AG04450 (cell line): Measurements from ENCODE around the gene IL1R2. TPM values are rescaled to one million over a fixed set of nuclear protein-coding genes. Genes with fewer than 3 reads are reported as not detected.
"Not testable (repeated sequence)": the region's sequence is repeated elsewhere in the genome, so short reads cannot be mapped to it uniquely, and the experiment has no call there.

Experiments
- CTCF ChIA-PET: fragments of 300-600, 350-600 bp; formaldehyde crosslinking; extraction: SDS; loops from one replicate; lab custom pipeline; 2022; ENCODE audit warnings: antibody characterized with exemption, inconsistent platforms; lab: Charles Lee
- POLR2A ChIA-PET: fragments of 350-600 bp; formaldehyde crosslinking; extraction: SDS; loops from one replicate; lab custom pipeline; 2021; ENCODE audit warnings: antibody characterized with exemption, inconsistent platforms; lab: Yijun Ruan, JAX
- DNase-seq: peaks from one replicate; pipeline ENCODE4 v3.0.0-alpha.2; 2011; ENCODE audit warnings: low read depth, low spot score
- H3K27ac ChIP-seq: one replicate; pipeline ENCODE4 v1.5.1; 2012; ENCODE audit warnings: low read depth, low read length, control low read depth
- H3K27me3 ChIP-seq: one replicate; pipeline ENCODE4 v1.6.0; 2012; ENCODE audit warnings: low read length; ENCODE audit not compliant: control insufficient read depth, insufficient read depth
- H3K4me3 ChIP-seq: 2 replicates; pipeline ENCODE4 v1.5.1; 2011; ENCODE audit warnings: mild to moderate bottlenecking, low read depth, low read length, control low read depth
- H3K9me3 ChIP-seq: 2 replicates; pipeline ENCODE4 v1.5.1; 2012; ENCODE audit warnings: low read length; ENCODE audit not compliant: control insufficient read depth, insufficient read depth
- CTCF ChIP-seq: IDR thresholded peaks from 2 replicates; pipeline ENCODE4 v1.5.1; 2011; ENCODE audit warnings: low read depth, low read length, control low read depth, inconsistent platforms
- polyA plus RNA-seq: library from polyadenylated mRNA; depleted of rRNA; stranded (reverse); fragments of >200 nt; gene quantifications from 2 replicates; pipeline ENCODE4 v1.2.3, GENCODE V29; 2011

Gene IL1R2
- polyA plus RNA-seq, 1 experiment: 0.41 TPM

- TF ChIP-seq CTCF: no peak
- peak; percentile 96 for DNase-seq
- Histone ChIP-seq H3K27ac (peak overlapping the region; percentile 100), H3K27me3 (no peaks in the 10 kb centered on the region), H3K4me3 (peak overlapping the region; percentile 38), H3K9me3 (peaks cover 10% of the 10 kb centered on the region)
- ChIA-PET CTCF (interaction anchor here (0.8 to 2.2 kb wide), 5 partner anchors 10 to 180 kb away, joined by 3 to 4 read pairs (median 4); no protein-coding TSS in a partner anchor), POLR2A (interaction anchor here (0.8 to 3.8 kb wide), 18 partner anchors 9 to 177 kb away, joined by 3 to 39 read pairs (median 6); partner anchors contain the start of gene IL1R1)
Observed at GRCh38 chr2:102063941-102064678, 72.3 kb downstream of the IL1R2 start.

GRCh38 chr2:102064679-102065674 lies 73.2 kb downstream of the IL1R2 start:
- ChIA-PET CTCF (interaction anchor here (0.7 to 2.2 kb wide), 5 partner anchors 9 to 181 kb away, joined by 3 to 4 read pairs (median 3); no protein-coding TSS in a partner anchor), POLR2A (interaction anchor here (0.8 to 3.8 kb wide), 18 partner anchors 8 to 176 kb away, joined by 3 to 39 read pairs (median 6); partner anchors contain the start of gene IL1R1)
- peak overlapping the region; percentile 38 for H3K4me3 ChIP-seq
- no peak for DNase-seq
- no peaks in the 10 kb centered on the region for H3K27me3 ChIP-seq
- H3K9me3 ChIP-seq: peaks cover 10% of the 10 kb centered on the region
- TF ChIP-seq CTCF: no peak
- H3K27ac ChIP-seq: peak overlapping the region; percentile 100

GRCh38 chr2:102065675-102066252 lies 74.0 kb downstream of the IL1R2 start:
- POLR2A ChIA-PET: interaction anchor here (3.1 to 3.8 kb wide), 2 partner anchors 33 to 76 kb away, joined by 24 to 39 read pairs; partner anchors contain the start of gene IL1R1

GRCh38 chr2:102066554-102066953 lies 74.8 kb downstream of the IL1R2 start:
- no peak overlapping the region for H3K27ac ChIP-seq
- CTCF ChIA-PET: no interaction called here
- no peak for DNase-seq

More at GRCh38 chr2:102065675-102066252, 74.0 kb downstream of the IL1R2 start:
- TF ChIP-seq CTCF: no peak
- no peaks in the 10 kb centered on the region for H3K27me3 ChIP-seq
- DNase-seq: no peak
- H3K9me3 ChIP-seq: peaks cover 10% of the 10 kb centered on the region
- CTCF ChIA-PET: interaction anchor here (0.7 kb wide), 1 partner anchor 46 kb away, joined by 3 read pairs; no protein-coding TSS in a partner anchor
- peak overlapping the region; percentile 100 for H3K27ac ChIP-seq
- H3K4me3 ChIP-seq: no peak overlapping the region

GRCh38 chr2:102068126-102068525 lies 76.4 kb downstream of the IL1R2 start:
- H3K27ac ChIP-seq, POLR2A ChIA-PET: not testable (repeated sequence)
- CTCF ChIA-PET: interaction anchor here (0.6 kb wide), 1 partner anchor 161 kb away, joined by 3 read pairs; no protein-coding TSS in a partner anchor

More at GRCh38 chr2:102066554-102066953, 74.8 kb downstream of the IL1R2 start:
- Histone ChIP-seq H3K9me3 (peaks cover 10% of the 10 kb centered on the region), H3K27me3 (no peaks in the 10 kb centered on the region), H3K4me3 (no peak overlapping the region)
- POLR2A ChIA-PET: interaction anchor here (3.1 kb wide), 1 partner anchor 75 kb away, joined by 24 read pairs; the partner anchor contains the start of gene IL1R1
- no peak for TF ChIP-seq CTCF

More at GRCh38 chr2:102068126-102068525, 76.4 kb downstream of the IL1R2 start:
- H3K27me3 ChIP-seq, DNase-seq, H3K4me3 ChIP-seq, H3K9me3 ChIP-seq: not testable (repeated sequence)
